ENCODE data around the gene MGA. TPM values are rescaled to one million over a fixed set of nuclear protein-coding genes. Genes with fewer than 3 reads are reported as not detected.

Gene MGA
- total and polyA plus RNA-seq, 2 donors = 7.7 to 115 TPM

DNA sequence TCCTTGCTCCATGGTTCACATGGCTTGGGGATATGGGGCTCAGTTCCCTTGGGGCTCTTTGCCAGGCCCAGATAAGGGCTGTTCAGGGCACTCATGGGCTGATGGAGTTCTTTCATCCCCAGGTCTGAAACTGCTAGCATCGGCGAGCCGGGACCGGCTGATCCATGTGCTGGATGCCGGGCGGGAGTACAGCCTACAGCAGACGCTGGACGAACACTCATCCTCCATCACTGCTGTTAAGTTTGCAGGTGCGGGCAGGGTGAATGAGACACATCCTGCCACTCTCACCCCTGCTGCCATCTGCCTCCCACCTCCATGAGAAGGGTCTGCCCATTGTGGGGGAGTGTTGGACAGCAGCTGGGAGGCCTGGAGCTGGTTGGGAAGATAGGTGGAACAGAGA, 156.6 kb downstream of the MGA start:
- 94% methylated on average over 9 of the region's 9 CpGs for WGBS
- H3K36me3 ChIP-seq (ENCODE audit: insufficient read depth) = peaks cover 3% of the 10 kb centered on the region
- no peak for DNase-seq (ENCODE audit: extremely low spot score)
- no peaks in the 10 kb centered on the region for H3K4me1 ChIP-seq (ENCODE audit: insufficient read depth)
- no peak overlapping the region for H3K27ac ChIP-seq (ENCODE audit: low read depth)
- no peak overlapping the region for H3K4me3 ChIP-seq (ENCODE audit: low read depth, low read length)

- WGBS = 88% methylated on average over 14 of the region's 14 CpGs
- Histone ChIP-seq H3K27ac (ENCODE audit: low read depth) (no peak overlapping the region), H3K4me3 (ENCODE audit: low read depth, low read length) (no peak overlapping the region), H3K36me3 (ENCODE audit: insufficient read depth) (peaks cover 3% of the 10 kb centered on the region), H3K4me1 (ENCODE audit: insufficient read depth) (no peaks in the 10 kb centered on the region)
- DNase-seq (ENCODE audit: extremely low spot score) = no peak
Observed at GRCh38 chr15:41817327-41817726, 157.1 kb downstream of the MGA start.

DNA sequence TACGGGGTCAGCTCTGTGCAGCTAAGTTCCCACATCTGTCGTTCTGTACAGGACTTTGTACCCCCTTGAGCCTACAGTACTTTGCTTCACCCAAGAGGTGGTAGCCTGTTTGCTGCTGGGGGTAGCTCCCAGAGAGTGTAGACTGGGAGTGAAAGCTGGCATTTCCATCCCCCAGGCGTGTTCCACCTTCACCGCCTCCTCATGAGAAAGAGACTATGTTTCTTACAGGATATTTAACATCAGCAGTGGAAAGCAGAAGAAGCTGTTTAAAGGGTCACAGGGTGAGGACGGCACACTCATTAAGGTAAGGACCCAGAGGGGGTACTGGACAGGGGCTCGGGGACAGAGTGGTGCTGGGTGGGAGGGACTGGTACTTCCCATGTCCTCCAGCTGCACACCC, 157.6 kb downstream of the MGA start:
- no peak for DNase-seq (ENCODE audit: extremely low spot score)
- 92% methylated on average over 6 of the region's 6 CpGs for WGBS
- Histone ChIP-seq H3K4me1 (ENCODE audit: insufficient read depth) (no peaks in the 10 kb centered on the region), H3K4me3 (ENCODE audit: low read depth, low read length) (no peak overlapping the region), H3K36me3 (ENCODE audit: insufficient read depth) (peaks cover 1% of the 10 kb centered on the region), H3K27ac (ENCODE audit: low read depth) (no peak overlapping the region)

DNA sequence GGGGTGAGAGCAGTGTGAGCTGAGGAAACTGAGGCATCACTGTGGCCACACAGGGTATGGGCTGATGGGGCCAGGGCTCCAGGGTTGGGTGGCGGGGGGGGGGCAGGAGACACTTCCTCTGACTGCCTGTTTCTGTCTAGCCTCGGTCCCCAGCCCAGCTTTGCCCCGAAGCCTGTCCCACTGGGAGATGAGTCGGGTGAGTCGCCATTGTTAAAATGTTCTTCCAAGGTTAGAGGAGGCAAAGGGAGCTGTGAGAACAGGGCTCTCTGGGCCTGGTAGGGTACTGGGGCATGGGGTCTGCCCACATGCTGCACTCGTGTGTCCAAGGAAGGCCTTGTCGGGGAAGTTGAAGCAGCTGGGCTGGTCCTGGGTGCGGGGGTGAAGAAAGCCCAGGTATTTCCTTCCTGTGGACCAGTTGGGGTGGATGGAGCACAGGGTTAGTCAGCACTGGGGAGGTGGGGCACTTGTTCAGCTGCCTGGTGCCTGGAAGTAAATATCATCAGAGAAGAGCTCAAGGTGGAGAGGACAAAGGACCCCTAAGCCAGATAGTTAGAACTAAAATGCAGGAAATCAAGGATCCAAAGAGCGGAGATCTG, 159.3 kb downstream of the MGA start:
- Histone ChIP-seq H3K4me3 (ENCODE audit: low read depth, low read length) (no peak overlapping the region), H3K36me3 (ENCODE audit: insufficient read depth) (peaks cover 4% of the 10 kb centered on the region), H3K4me1 (ENCODE audit: insufficient read depth) (no peaks in the 10 kb centered on the region), H3K27ac (ENCODE audit: low read depth) (no peak overlapping the region)
- WGBS = 90% methylated on average over 9 of the region's 9 CpGs
- no peak for DNase-seq (ENCODE audit: extremely low spot score)

GRCh38 chr15:41820791-41821423, 160.7 kb downstream of the MGA start:
- Histone ChIP-seq H3K27ac (ENCODE audit: low read depth) (no peak overlapping the region), H3K4me3 (ENCODE audit: low read depth, low read length) (no peak overlapping the region), H3K36me3 (ENCODE audit: insufficient read depth) (peaks cover 4% of the 10 kb centered on the region), H3K4me1 (ENCODE audit: insufficient read depth) (no peaks in the 10 kb centered on the region)
- no peak for DNase-seq (ENCODE audit: extremely low spot score)
- 80% methylated on average over 6 of the region's 6 CpGs for WGBS

DNA sequence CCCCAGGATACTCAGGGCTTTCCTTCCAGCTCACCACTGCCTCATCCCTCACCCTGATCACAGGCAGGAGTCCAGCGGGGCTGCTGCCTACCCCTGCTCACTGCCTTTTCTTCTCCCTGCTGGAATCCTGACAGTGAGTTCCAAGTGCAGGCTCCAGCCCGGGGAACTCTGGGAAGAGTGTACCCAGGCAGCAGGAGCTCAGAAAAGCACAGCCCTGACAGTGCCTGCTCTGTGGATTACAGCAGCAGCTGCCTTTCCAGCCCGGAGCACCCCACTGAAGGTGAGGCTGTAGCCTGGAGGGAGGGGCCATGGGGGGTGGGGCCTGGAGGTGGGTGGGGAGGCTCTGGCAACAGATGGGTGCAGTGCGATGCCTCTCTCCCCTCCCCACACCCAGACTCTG, 161.6 kb downstream of the MGA start:
- Histone ChIP-seq H3K4me3 (ENCODE audit: low read depth, low read length) (no peak overlapping the region), H3K4me1 (ENCODE audit: insufficient read depth) (no peaks in the 10 kb centered on the region), H3K27ac (ENCODE audit: low read depth) (no peak overlapping the region), H3K36me3 (ENCODE audit: insufficient read depth) (peaks cover 4% of the 10 kb centered on the region)
- 74% methylated on average over 4 of the region's 4 CpGs for WGBS
- DNase-seq (ENCODE audit: extremely low spot score) = no peak

DNA sequence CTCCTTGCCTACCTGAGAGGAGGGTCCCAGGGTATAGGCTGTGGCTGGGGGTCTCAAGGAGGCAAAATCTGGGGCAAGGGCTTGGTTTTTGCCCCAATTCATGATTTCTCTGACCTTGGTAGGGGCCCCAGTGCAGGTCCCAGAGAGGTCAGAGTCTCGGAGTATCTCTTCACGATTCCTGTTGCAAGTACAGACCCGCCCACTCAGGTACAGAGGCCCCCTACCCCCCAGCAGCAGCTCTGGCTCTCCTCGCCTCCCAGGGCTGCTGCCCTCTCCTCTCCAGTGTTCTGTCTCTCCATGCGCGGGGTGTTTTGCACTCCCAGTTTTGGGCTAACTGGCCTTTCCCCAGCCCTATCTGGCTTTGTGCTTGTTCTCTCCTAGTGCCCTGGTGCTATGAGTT, 162.3 kb downstream of the MGA start:
- WGBS = 94% methylated on average over 6 of the region's 6 CpGs
- Histone ChIP-seq H3K4me1 (ENCODE audit: insufficient read depth) (no peaks in the 10 kb centered on the region), H3K4me3 (ENCODE audit: low read depth, low read length) (no peak overlapping the region), H3K27ac (ENCODE audit: low read depth) (no peak overlapping the region), H3K36me3 (ENCODE audit: insufficient read depth) (peaks cover 4% of the 10 kb centered on the region)
- DNase-seq (ENCODE audit: extremely low spot score) = no peak

Small RNA genes lying within 50 kb of the gene (small RNA-seq; reads per million reads assigned to genes)
- gene MIR626 = not detected

Other genes starting within 250 kb of the MGA start
- gene RTF1, start 243.3 kb upstream of the MGA start, total RNA-seq = 34.0 TPM
- gene RTF1, start 243.3 kb upstream of the MGA start, polyA plus RNA-seq = 30.5 TPM
- gene ITPKA, start 166.5 kb upstream of the MGA start, total RNA-seq = 0.37 TPM
- 2.0 TPM for gene ITPKA, start 166.5 kb upstream of the MGA start, polyA plus RNA-seq
- 0.48 TPM for gene LTK, start 146.6 kb upstream of the MGA start, total RNA-seq
- 0.43 TPM for gene LTK, start 146.6 kb upstream of the MGA start, polyA plus RNA-seq
- gene RPAP1, start 116.1 kb upstream of the MGA start, total RNA-seq = 14.6 TPM
- gene RPAP1, start 116.1 kb upstream of the MGA start, polyA plus RNA-seq = 15.5 TPM
- 16.8 TPM for gene TYRO3, start 101.2 kb upstream of the MGA start, total RNA-seq
- gene TYRO3, start 101.2 kb upstream of the MGA start, polyA plus RNA-seq = 8.6 TPM
- gene MAPKBP1, start 114.1 kb downstream of the MGA start, total RNA-seq = 27.7 TPM
- gene MAPKBP1, start 114.1 kb downstream of the MGA start, polyA plus RNA-seq = 19.1 TPM
- 4.2 TPM for gene JMJD7, start 167.7 kb downstream of the MGA start, total RNA-seq
- 15.7 TPM for gene JMJD7, start 167.7 kb downstream of the MGA start, polyA plus RNA-seq
- gene PLA2G4B, start 178.4 kb downstream of the MGA start, total RNA-seq = 2.7 TPM
- 8.1 TPM for gene PLA2G4B, start 178.4 kb downstream of the MGA start, polyA plus RNA-seq
- gene SPTBN5, start 233.6 kb downstream of the MGA start, total RNA-seq = 1.7 TPM
- 2.0 TPM for gene SPTBN5, start 233.6 kb downstream of the MGA start, polyA plus RNA-seq